HG03135 (cell line): ENCODE data around the gene STK38L.

ENCODE experiments used
- ATAC-seq: cut with Tn5 transposase; IDR thresholded peaks from one replicate; pipeline ENCODE4 v1.9.1; 2021; ENCODE audit warnings: mild to moderate bottlenecking, moderate library complexity; ENCODE audit not compliant: unreplicated experiment

Gene STK38L

DNA sequence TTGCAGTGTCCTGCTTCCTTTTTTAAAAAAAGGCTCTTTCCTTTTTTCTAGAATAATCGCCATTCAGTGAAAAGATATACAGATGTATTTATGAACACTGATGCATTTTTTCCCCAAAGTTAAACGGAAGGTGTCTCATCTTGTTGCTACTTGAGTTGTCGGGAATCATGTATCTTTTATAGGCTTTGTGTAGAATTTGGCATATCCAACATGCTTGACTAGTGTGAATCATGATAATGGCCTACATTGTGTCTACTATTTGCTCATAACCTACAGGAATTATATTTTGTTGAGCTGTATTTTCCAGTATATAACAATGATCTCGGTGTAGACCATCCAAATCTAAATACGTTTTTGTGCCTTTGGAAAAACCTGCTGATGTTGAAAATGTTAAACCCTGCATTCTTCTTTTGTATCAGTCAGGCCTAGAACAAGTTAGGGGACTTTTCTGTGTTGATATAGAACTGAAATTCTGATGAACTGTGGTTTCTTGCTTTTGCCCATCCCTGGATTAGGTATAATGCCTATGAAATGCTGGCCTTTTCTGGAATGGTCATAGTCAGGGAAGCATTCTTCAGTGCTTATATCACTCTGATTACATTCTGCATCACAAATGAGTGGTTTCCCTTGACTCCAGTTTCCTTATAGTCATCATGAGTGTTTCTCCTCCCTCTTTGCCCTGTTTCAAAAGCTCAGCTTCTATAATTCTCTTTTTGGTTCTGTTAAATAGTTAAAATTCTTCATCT lies 99.3 kb downstream of the STK38L start:
- no peak for ATAC-seq

DNA sequence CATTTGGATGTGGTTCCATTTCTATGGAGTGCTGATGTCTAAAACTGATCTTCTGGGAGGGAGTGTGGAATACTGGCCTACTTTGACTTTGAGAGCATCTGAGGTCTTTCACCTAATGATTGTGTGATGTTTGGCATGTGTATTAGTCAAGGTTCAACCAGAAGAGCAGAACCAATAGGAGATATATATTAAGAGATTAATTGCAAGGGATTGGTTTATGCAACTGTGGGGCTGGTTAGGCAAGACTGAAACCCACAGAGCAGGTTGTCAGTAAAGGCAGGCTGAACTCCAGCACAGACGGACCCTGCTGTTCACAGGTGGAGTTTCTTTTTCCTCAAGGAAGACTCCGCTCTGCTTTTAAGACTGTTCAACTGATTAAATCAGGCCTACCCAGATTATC lies 100.2 kb downstream of the STK38L start:
- no peak for ATAC-seq

DNA sequence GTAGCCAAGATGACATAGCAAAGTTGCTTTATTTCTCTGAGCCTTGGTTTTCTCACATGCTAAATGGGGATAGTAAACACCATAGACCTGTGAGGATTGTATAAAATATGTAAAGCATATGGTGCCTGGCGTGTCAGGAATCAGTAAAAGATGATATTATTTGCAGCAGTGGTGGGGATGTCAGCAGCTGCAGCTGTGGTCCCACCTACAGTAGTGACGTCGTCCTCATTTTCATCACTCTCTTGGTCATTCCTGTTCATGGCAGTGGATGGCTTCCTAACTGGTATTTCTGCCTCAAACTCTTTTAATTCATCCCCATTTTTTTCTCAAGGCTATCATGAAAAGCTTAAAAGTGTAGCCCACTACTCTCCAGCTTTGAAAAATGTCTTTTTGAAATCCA lies 100.7 kb downstream of the STK38L start:
- no peak for ATAC-seq

DNA sequence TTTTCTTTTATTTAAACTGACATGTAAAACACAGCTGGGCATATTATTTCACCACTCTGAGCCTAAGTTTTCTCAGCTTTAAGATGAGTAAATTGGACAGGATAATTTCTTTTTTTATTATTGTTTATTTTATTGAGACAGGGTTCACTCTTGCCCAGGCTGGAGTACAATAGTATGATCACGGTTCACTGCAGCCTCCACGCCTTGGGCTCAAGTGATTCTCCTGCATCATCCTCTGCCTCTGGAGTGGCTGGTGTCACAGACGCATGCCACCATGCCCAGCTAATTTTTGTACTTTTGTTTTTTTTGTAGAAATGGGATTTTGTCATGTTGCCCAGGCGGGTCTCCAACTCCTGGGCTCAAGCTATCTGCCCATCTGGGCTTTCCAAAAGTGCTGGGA lies 101.3 kb downstream of the STK38L start:
- ATAC-seq = no peak

DNA sequence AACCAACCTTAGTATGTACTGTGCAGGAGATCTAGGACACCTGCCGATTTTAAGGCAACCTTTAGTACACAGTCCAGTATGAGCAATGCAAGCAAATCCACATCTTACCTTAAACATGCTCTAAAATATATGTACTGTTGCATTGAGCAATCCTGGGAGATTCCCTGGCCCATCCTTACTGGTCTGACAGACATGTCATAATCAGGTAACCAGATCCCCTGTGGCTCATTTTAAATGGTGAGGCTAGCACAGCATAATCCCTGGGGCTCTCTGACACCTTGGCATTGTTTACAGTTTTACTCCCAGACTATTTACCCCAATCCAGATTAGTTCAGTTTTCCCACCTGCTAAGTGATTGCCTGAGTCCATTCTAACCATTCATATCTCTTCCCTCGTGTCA lies 103.7 kb downstream of the STK38L start:
- no peak for ATAC-seq

DNA sequence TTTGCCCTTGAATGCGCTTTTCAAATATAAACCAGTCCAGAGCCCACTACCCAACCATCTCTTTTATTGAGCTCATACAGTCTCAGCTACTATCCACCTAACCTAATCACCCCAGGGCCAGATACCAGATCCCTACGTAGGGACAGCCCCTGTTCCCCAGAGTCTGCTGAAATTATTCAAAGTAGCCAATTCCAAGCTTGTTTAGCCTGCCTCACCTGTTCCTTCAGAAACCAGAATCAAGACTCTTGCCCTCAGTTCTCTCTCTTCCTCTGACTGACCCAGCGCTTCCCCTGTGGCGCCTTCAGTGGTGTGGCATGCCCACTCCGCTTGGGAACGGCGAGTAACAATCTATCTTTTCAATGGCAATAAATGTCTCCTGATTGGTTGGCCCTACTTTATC lies 107.4 kb downstream of the STK38L start:
- ATAC-seq = no peak

DNA sequence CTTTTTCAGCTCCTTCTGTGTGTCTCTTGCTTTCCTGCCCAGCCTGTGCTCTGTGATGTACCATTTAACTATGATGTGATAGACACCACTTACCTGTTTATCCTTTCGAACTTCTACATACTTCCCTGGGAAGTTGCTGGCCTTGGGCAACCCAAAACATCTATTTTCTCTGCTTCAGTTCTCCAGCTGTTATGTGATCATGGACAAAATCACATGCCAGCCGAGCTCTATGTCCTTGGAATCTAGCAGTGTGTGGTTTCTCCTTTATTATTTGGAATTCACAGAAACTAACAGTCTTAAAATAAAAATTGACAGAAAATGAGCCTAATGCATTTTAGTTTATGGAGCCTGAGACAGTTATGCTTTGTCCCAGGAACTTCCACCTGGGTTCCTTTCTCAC lies 111.4 kb downstream of the STK38L start:
- no peak for ATAC-seq

DNA sequence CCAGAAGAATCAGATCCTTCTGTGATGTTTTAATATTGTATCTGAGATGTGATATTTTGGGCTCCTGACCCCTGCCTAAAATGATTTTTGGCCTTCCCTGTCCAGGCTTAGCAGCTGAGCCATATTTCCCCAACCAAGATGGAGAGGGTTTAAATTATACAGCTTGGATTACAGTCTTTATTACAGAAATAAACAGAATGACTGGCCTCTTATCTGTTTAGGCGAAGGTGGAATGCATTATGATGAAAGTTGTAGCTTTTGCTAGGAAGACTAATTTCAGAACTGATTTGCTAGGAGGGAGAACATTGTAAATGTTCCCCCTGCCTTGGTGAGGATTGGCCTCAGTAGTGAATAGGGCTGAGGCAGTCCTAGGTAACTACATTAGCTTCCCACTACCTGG lies 111.9 kb downstream of the STK38L start:
- ATAC-seq = no peak

DNA sequence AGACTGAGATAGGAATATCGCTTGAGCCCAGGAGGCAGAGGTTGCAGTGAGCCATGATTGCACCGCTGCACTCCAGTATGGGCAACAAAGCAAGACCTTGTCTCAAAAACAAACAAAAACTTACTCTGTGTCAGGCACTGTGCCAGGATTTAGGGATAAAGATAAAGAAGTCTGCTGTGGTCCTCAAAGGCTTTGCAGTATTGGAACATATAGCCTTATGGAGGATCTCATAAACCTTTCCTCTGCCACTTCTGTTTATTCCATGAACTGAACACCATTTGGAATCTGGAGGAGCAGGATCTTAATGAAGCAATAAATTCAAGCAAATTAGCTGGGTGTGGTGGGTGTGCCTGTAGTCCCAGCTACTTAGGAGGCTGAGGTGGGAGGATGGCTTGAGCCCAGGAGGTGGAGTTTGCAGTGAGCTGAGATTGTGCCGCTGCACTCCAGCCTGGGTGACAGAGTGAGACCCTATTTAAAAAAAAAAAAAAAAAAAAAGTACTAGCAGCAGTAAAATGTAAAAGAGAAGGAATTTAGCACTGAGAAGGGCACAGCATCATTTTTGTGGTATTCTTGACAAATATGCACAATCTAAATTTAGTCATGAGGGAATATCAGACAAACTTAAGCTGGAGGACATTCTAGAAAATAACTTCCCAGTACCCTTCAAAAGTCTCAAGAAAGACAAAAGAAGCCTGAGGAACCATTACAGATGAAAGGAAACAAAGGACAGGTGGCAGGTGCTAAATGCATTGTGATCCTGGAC lies 115.7 kb downstream of the STK38L start:
- no peak for ATAC-seq

DNA sequence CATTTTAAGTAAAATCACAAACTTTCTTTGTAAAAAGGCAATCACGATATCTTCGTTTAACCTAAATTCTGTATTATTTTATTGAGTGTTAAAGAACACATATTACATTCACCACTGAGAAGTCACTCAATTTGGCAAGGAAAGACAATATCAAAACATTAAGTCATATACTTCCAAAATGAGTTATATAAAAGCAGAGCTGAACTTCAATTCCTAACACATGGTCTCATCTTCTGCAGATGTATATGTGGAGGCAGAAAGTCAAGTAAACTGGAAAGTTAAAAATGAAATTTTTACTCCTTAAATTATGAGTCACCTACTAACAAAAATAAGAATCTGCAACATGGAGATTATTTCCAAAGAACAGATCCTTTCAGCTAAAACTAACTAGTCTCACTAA lies 117.3 kb downstream of the STK38L start:
- no peak for ATAC-seq

DNA sequence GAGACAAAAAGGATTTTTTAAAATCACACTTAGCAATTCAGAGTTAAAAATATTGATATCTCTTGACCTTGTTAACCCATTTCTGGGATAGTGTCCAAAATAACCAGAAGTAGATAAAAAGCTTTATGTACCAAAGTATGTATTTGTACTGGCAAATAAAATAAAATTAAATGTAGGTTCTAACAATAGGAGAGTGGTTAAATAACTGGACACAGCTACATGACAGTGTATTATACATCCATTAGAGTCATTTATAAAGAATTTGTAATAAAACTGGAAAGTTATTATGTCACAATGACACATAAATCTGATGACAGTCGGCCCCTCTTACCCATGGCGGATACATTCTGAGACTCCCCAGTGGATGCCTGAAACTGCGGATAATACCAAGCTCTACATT lies 122.5 kb downstream of the STK38L start:
- ATAC-seq = no peak

DNA sequence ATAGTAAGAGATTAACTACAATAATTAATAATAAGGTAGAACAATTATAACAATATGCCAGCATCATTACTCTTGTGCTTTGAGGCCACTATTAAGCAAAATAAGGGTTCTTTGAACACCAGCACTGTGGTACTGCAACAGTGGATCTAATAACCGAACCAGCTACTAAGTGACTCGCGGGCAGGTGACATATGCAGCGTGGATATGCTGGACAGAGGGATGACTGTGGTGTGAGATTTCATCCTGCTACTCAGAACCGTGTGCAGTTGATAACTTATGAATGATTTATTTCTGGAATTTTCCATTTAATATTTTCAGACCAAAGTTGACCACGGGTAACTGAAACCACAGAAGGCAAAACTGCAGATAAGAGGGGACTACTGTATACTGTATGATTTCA lies 123.0 kb downstream of the STK38L start:
- ATAC-seq = no peak
